ENCODE data around the gene AFTPH.

GRCh38 chr2:64489081-64489751, 34.9 kb upstream of the AFTPH start:
- TF ChIP-seq POLR2A (IDR thresholded peaks at IDR 0.05) (no peak), CTCF (IDR thresholded peaks at IDR 0.05) (no peak)

Measured in body of pancreas (tissue), 4 donors.